SK-N-MC (cell line): ENCODE results near the gene CYTH3.

ENCODE experiments used
- EZH2 ChIP-seq: fragments of 200-600 bp; sonication (generic); IDR thresholded peaks from one replicate; pipeline ENCODE4 v1.6.1; 2017; ENCODE audit warnings: antibody characterized with exemption
- POLR2AphosphoS5 ChIP-seq: IDR thresholded peaks from 2 replicates; pipeline ENCODE4 v1.6.1; 2012; ENCODE audit warnings: mild to moderate bottlenecking, low read depth, low read length, borderline replicate concordance

- TF ChIP-seq POLR2AphosphoS5 (no peak), EZH2 (no peak)
Observed at GRCh38 chr7:6210621-6211372, 61.6 kb downstream of the CYTH3 start.
